Gastrocnemius medialis (tissue), 4 donors: Measurements from ENCODE around the gene PKP1. TPM values are rescaled to one million over a fixed set of nuclear protein-coding genes. Genes with fewer than 3 reads are reported as not detected.

Source experiments
- ATAC-seq, 2 donors: fragments of 150-250 bp; one replicate each; pipeline ENCODE4 v1.9.1; 2016
- DNase-seq, 2 donors: peaks; one replicate each; pipeline ENCODE4 v3.0.0-alpha.2; 2019
- H3K27ac ChIP-seq, 4 donors: fragments of 200-600 bp; sonication (generic); 1 replicate in 1 of 4; 2 replicates in 3 of 4; pipeline ENCODE4 v1.5.1; 2016 to 2018; ENCODE audit warnings: mild to moderate bottlenecking in 2 of 4, moderate library complexity in 1 of 4
- H3K27me3 ChIP-seq, 3 donors: fragments of 200-600 bp; sonication (generic) in 2 of 3; 1 replicate in 1 of 3; 2 replicates in 2 of 3; pipeline versions ENCODE4 v1.5.1 to v1.6.0; 2016 to 2019; ENCODE audit warnings: mild to moderate bottlenecking in 1 of 3, moderate library complexity in 1 of 3
- H3K36me3 ChIP-seq, 2 donors: fragments of 200-600 bp; sonication (generic) in 1 of 2; one replicate each; pipeline ENCODE4 v1.5.1; 2017 to 2018
- H3K4me1 ChIP-seq, 2 donors: fragments of 200-600 bp; sonication (generic) in 1 of 2; one replicate each; pipeline ENCODE4 v1.5.1; 2016 to 2017; ENCODE audit warnings: mild to moderate bottlenecking in 2 of 2
- H3K4me3 ChIP-seq, 4 donors: fragments of 200-600 bp; sonication (generic) in 3 of 4; 1 replicate in 1 of 4; 2 replicates in 3 of 4; pipeline ENCODE4 v1.5.1; 2016 to 2019; ENCODE audit warnings: mild to moderate bottlenecking in 2 of 4
- H3K9me3 ChIP-seq, 3 donors: fragments of 200-600 bp; sonication (generic) in 2 of 3; 1 replicate in 1 of 3; 2 replicates in 2 of 3; pipeline ENCODE4 v1.5.1; 2016 to 2019
- CTCF ChIP-seq, 5 experiments: fragments of 450-650 bp in 3 of 5; fragments of 200-600 bp in 2 of 5; sonication (generic) in 2 of 5; IDR thresholded peaks in 4 of 5; conservative IDR thresholded peaks in 1 of 5; 1 replicate in 4 of 5; 2 replicates in 1 of 5; pipeline ENCODE4 v1.5.1; 2016 to 2019; ENCODE audit warnings: antibody characterized with exemption in 5 of 5, mild to moderate bottlenecking in 3 of 5, moderate library complexity in 3 of 5
- POLR2A ChIP-seq, 2 donors: fragments of 450-650 bp; IDR thresholded peaks; one replicate each; pipeline ENCODE4 v1.6.1; 2017; ENCODE audit warnings: antibody characterized with exemption in 2 of 2, mild to moderate bottlenecking in 2 of 2, moderate library complexity in 2 of 2
- in situ Hi-C, 4 donors: fragments of 200-750 bp; cut with MboI; loops; one replicate each; pipeline versions ENCODE4 v1.15.0 to v1.8.0; 2017; ENCODE audit warnings: low sequenced_read_pairs in 4 of 4
- intact Hi-C: fragments of 100-400 bp; cut with DNase I; formaldehyde crosslinking; loops from one replicate; pipeline ENCODE4 v1.15.1; 2023; ENCODE audit warnings: low total_unique reads
- total RNA-seq, 4 donors: library from RNA; depleted of rRNA; stranded (reverse); fragments of >200 nt; gene quantifications; one replicate each; pipeline versions ENCODE4 v1.1.0 to v1.2.3, GENCODE V29; 2016

PKP1 gene
- total RNA-seq, 4 donors from 2014 or later: 0.71 to 4.5 (median 1.2) TPM

GRCh38 chr1:201266276-201266675, 17.0 kb upstream of the PKP1 start:
- DNase-seq (no peak), ATAC-seq (no peak)
- H3K36me3 ChIP-seq: no peaks in the 10 kb centered on the region
- no peaks in the 10 kb centered on the region for H3K4me1 ChIP-seq
- in situ Hi-C loops: loop anchor here (10.0 to 25.0 kb wide), 2 partner anchors 89 to 96 kb away; no protein-coding TSS in a partner anchor
- no peak overlapping the region for H3K4me3 ChIP-seq
- H3K27me3 ChIP-seq: peaks cover 4 to 13% (median 8%) of the 10 kb centered on the region in 3 donors
- no peaks in the 10 kb centered on the region for H3K9me3 ChIP-seq
- intact Hi-C loops: no loop called here
- no peak overlapping the region for H3K27ac ChIP-seq
- no peak for TF ChIP-seq POLR2A (IDR thresholded peaks at IDR 0.05)

- DNase-seq: no peak
- H3K27ac ChIP-seq: no peak overlapping the region
- peak; percentile 61 to 83 for ATAC-seq
- no peak overlapping the region for H3K4me3 ChIP-seq
- no peaks in the 10 kb centered on the region for H3K9me3 ChIP-seq
- H3K36me3 ChIP-seq: no peaks in the 10 kb centered on the region
- intact Hi-C loops (no loop called here), in situ Hi-C loops (loop anchor here (10.0 to 25.0 kb wide), 2 partner anchors 88 to 96 kb away; no protein-coding TSS in a partner anchor)
- peaks cover 3 to 10% (median 3%) of the 10 kb centered on the region in 3 donors for H3K27me3 ChIP-seq
- TF ChIP-seq CTCF (IDR thresholded peaks at IDR 0.05 in 4 of 5, conservative IDR thresholded peaks at IDR 0.05 in 1 of 5) (no peak), POLR2A (IDR thresholded peaks at IDR 0.05) (no peak)
- H3K4me1 ChIP-seq: no peaks in the 10 kb centered on the region
These were observed 16.5 kb upstream of the PKP1 start for GRCh38 chr1:201266774-201267173.

- ATAC-seq: no peak
- in situ Hi-C loops: loop anchor here (10.0 to 25.0 kb wide), 2 partner anchors 87 to 95 kb away; no protein-coding TSS in a partner anchor
- no peak for DNase-seq
These were observed 15.7 kb upstream of the PKP1 start for GRCh38 chr1:201267481-201268229.

GRCh38 chr1:201268604-201269151, 14.6 kb upstream of the PKP1 start:
- Histone ChIP-seq H3K27me3 (peaks cover 0 to 10% (median 2%) of the 10 kb centered on the region in 3 donors), H3K9me3 (no peaks in the 10 kb centered on the region), H3K4me1 (no peaks in the 10 kb centered on the region), H3K27ac (no peak overlapping the region), H3K36me3 (no peaks in the 10 kb centered on the region), H3K4me3 (no peak overlapping the region)
- peak in 1 of 2 donors; percentile 44 for ATAC-seq
- intact Hi-C loops: no loop called here
- no peak for TF ChIP-seq CTCF (IDR thresholded peaks at IDR 0.05 in 4 of 5, conservative IDR thresholded peaks at IDR 0.05 in 1 of 5)
- TF ChIP-seq POLR2A (IDR thresholded peaks at IDR 0.05): no peak
- in situ Hi-C loops: loop anchor here (10.0 to 25.0 kb wide), 2 partner anchors 86 to 94 kb away; no protein-coding TSS in a partner anchor
- no peak for DNase-seq

More at GRCh38 chr1:201267481-201268229, 15.7 kb upstream of the PKP1 start:
- no peak for TF ChIP-seq CTCF (IDR thresholded peaks at IDR 0.05 in 4 of 5, conservative IDR thresholded peaks at IDR 0.05 in 1 of 5)
- TF ChIP-seq POLR2A (IDR thresholded peaks at IDR 0.05): no peak
- intact Hi-C loops: no loop called here
- H3K36me3 ChIP-seq: no peaks in the 10 kb centered on the region
- no peak overlapping the region for H3K27ac ChIP-seq
- no peaks in the 10 kb centered on the region for H3K9me3 ChIP-seq
- peaks cover 0 to 10% (median 3%) of the 10 kb centered on the region in 3 donors for H3K27me3 ChIP-seq
- H3K4me1 ChIP-seq: no peaks in the 10 kb centered on the region
- H3K4me3 ChIP-seq: no peak overlapping the region

- Histone ChIP-seq H3K9me3 (no peaks in the 10 kb centered on the region), H3K4me3 (no peak overlapping the region), H3K36me3 (no peaks in the 10 kb centered on the region), H3K27me3 (peaks cover 0 to 10% (median 0%) of the 10 kb centered on the region in 3 donors), H3K27ac (no peak overlapping the region), H3K4me1 (no peaks in the 10 kb centered on the region)
- DNase-seq (no peak), ATAC-seq (no peak)
- intact Hi-C loops: no loop called here
- in situ Hi-C loops: loop anchor here (10.0 to 25.0 kb wide), 2 partner anchors 86 to 93 kb away; no protein-coding TSS in a partner anchor
- no peak for TF ChIP-seq POLR2A (IDR thresholded peaks at IDR 0.05)
- no peak for TF ChIP-seq CTCF (IDR thresholded peaks at IDR 0.05 in 4 of 5, conservative IDR thresholded peaks at IDR 0.05 in 1 of 5)
These were observed 14.0 kb upstream of the PKP1 start for GRCh38 chr1:201269281-201269680.
